ENCODE results near the gene SAMMSON. TPM values are rescaled to one million over a fixed set of nuclear protein-coding genes. Genes with fewer than 3 reads are reported as not detected.

The SAMMSON gene
- total and polyA plus RNA-seq, 4 donors = not detected

GRCh38 chr3:70067860-70068521 is 68.5 kb downstream of the SAMMSON start:
- no peak overlapping the region for H3K27ac ChIP-seq (ENCODE audit: low read depth in 1 of 2, low read length in 2 of 2)
- WGBS = 86% methylated on average over 7 of the region's 7 CpGs
- no peak for DNase-seq (ENCODE audit: low spot score)
- H3K36me3 ChIP-seq (ENCODE audit: control insufficient read depth in 4 of 4, insufficient read depth in 3 of 4, low read depth in 1 of 4, low read length in 3 of 4) = no peaks in the 10 kb centered on the region
- H3K27me3 ChIP-seq (ENCODE audit: control insufficient read depth in 4 of 4, insufficient read depth in 4 of 4, low read length in 3 of 4) = no peaks in the 10 kb centered on the region
- no peak overlapping the region for H3K4me3 ChIP-seq (ENCODE audit: low read depth in 1 of 3, low read length in 3 of 3)
- H3K9me3 ChIP-seq (ENCODE audit: control insufficient read depth in 4 of 4, low read length in 3 of 4) = no peaks in the 10 kb centered on the region
- no peak for TF ChIP-seq FOXA2 (IDR thresholded peaks at IDR 0.05)
- TF ChIP-seq SP1 (IDR thresholded peaks at IDR 0.05) = no peak
- TF ChIP-seq HNF4G (IDR thresholded peaks at IDR 0.05) = no peak
- no peak for TF ChIP-seq HNF4A (conservative IDR thresholded peaks at IDR 0.05)
- no peak for TF ChIP-seq ATF3 (IDR thresholded peaks at IDR 0.05)
- TF ChIP-seq RAD21 (IDR thresholded peaks at IDR 0.05) = no peak
- TF ChIP-seq GABPA (IDR thresholded peaks at IDR 0.05 in 1 of 2, conservative IDR thresholded peaks at IDR 0.05 in 1 of 2) = no peak
- no peak for TF ChIP-seq JUND (IDR thresholded peaks at IDR 0.05)
- TF ChIP-seq ZBTB33 (IDR thresholded peaks at IDR 0.05) = no peak
- no peak for TF ChIP-seq TAF1 (conservative IDR thresholded peaks at IDR 0.05)
- no peak for TF ChIP-seq FOXA1 (IDR thresholded peaks at IDR 0.05)
- TF ChIP-seq CTCF (IDR thresholded peaks at IDR 0.05; ENCODE audit: low read depth, low read length, missing input control) = no peak
- H3K4me1 ChIP-seq (ENCODE audit: control insufficient read depth in 4 of 4, insufficient read depth in 4 of 4, low read length in 3 of 4) = peaks cover 0 to 15% (median 6%) of the 10 kb centered on the region in 4 donors
- H3K9ac ChIP-seq (ENCODE audit: low read depth in 1 of 2, low read length in 2 of 2) = no peak overlapping the region

GRCh38 chr3:70069557-70069956 is 70.0 kb downstream of the SAMMSON start:
- Histone ChIP-seq H3K9me3 (ENCODE audit: control insufficient read depth in 4 of 4, low read length in 3 of 4) (no peaks in the 10 kb centered on the region), H3K27ac (ENCODE audit: low read depth in 1 of 2, low read length in 2 of 2) (no peak overlapping the region), H3K36me3 (ENCODE audit: control insufficient read depth in 4 of 4, insufficient read depth in 3 of 4, low read depth in 1 of 4, low read length in 3 of 4) (no peaks in the 10 kb centered on the region), H3K9ac (ENCODE audit: low read depth in 1 of 2, low read length in 2 of 2) (no peak overlapping the region), H3K4me1 (ENCODE audit: control insufficient read depth in 4 of 4, insufficient read depth in 4 of 4, low read length in 3 of 4) (peaks cover 0 to 12% (median 6%) of the 10 kb centered on the region in 4 donors), H3K27me3 (ENCODE audit: control insufficient read depth in 4 of 4, insufficient read depth in 4 of 4, low read length in 3 of 4) (no peaks in the 10 kb centered on the region), H3K4me3 (ENCODE audit: low read depth in 1 of 3, low read length in 3 of 3) (no peak overlapping the region)
- TF ChIP-seq FOXA1 (IDR thresholded peaks at IDR 0.05) = no peak
- TF ChIP-seq HNF4A (conservative IDR thresholded peaks at IDR 0.05) = no peak
- no peak for TF ChIP-seq MAX (IDR thresholded peaks at IDR 0.05)
- no peak for TF ChIP-seq REST (IDR thresholded peaks at IDR 0.05)
- no peak for TF ChIP-seq ZBTB33 (IDR thresholded peaks at IDR 0.05)
- TF ChIP-seq RXRA (IDR thresholded peaks at IDR 0.05) = no peak
- no peak for DNase-seq (ENCODE audit: low spot score)
- 91% methylated on average over 5 of the region's 5 CpGs for WGBS

Measured in liver (tissue), 9 donors.